D721Med (cell line): Measurements from ENCODE around the gene UBA3.

ENCODE experiments used
- DNase-seq: peaks from one replicate; pipeline ENCODE4 v3.0.0; 2011; ENCODE audit warnings: low spot score; ENCODE audit not compliant: insufficient read length
- FAIRE-seq: peaks from 2 replicates; lab custom pipeline; 2011; peaks lifted over from hg19 to GRCh38; lab: Jason Lieb, UNC
- CTCF ChIP-seq: IDR thresholded peaks from 2 replicates; pipeline ENCODE4 v1.5.1; 2012; ENCODE audit warnings: mild to moderate bottlenecking, control low read depth; ENCODE audit not compliant: insufficient read depth; ENCODE audit errors: missing control alignments

The UBA3 gene

DNA sequence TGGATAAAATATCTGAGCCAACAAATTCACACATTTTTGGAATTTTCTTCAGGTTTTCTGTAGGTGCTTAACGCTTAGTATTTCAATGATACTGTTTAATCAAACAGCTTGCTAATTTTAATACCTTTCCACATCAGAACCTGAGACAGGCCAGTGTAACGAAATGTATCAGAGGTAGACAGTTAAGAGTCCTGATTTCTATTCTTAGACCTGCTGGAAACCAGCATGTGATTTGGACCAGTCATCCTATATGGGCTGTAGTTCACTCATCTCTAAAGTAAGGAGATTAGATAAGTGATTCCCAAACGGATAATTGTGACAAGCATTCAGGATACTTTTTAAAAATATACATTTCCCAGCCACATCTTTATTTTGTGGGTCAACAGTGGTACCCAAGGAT lies 23.0 kb upstream of the UBA3 start:
- DNase-seq: no peak
- no peak for FAIRE-seq
- no peak for TF ChIP-seq CTCF

GRCh38 chr3:69102384-69102783 lies 22.2 kb upstream of the UBA3 start:
- FAIRE-seq: no peak
- no peak for TF ChIP-seq CTCF

GRCh38 chr3:69099576-69099975 lies 19.4 kb upstream of the UBA3 start:
- TF ChIP-seq CTCF: no peak
- DNase-seq: no peak

More at GRCh38 chr3:69102384-69102783, 22.2 kb upstream of the UBA3 start:
- DNase-seq: no peak

GRCh38 chr3:69097407-69098086 lies 17.4 kb upstream of the UBA3 start:
- DNase-seq (no peak), FAIRE-seq (no peak)
- no peak for TF ChIP-seq CTCF

More at GRCh38 chr3:69099576-69099975, 19.4 kb upstream of the UBA3 start:
- FAIRE-seq: no peak

DNA sequence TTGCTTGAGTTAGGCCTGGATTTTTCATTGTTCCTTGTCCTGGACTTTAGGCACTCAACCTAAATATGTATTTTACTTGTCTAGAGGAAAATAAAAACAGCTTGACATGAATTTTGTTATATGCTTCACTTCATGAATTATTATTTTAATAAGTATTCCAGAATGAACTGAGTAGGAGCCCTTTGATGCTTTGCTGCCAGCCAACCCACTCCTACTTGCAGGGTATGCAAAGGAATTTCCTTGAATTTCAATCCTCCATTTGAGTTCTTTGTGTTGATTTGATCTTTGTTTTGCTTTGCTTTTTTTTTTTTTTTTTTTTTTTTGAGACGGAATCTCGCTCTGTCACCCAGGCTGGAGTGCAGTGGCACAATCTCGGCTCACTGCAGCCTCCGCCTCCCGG lies 16.1 kb upstream of the UBA3 start:
- FAIRE-seq: no peak
- TF ChIP-seq CTCF: no peak
- DNase-seq: no peak

DNA sequence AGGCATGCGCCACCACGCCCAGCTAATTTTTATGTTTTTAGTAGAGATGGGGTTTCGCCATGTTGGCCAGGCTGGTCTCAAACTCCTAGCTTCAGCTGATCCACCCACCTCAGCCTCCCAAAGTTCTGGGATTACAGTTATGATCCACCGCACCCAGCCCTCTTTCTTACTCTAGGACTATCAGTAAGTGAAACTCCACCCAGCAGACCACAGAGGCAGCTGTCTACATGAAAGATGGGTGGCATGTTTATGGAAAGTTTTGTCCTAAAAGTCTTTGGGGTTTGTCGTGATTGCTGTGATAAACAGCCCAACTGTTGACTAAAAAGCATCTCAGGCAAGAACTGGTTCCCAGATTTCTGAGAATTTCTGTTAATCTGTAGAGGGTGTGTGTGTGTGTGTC lies 15.5 kb upstream of the UBA3 start:
- DNase-seq (no peak), FAIRE-seq (no peak)
- no peak for TF ChIP-seq CTCF

GRCh38 chr3:69094467-69095205 lies 14.5 kb upstream of the UBA3 start:
- no peak for TF ChIP-seq CTCF
- FAIRE-seq: peak; percentile 72
- no peak for DNase-seq
